ENCODE measurements around the gene SAMD14. TPM values are rescaled to one million over a fixed set of nuclear protein-coding genes. Genes with fewer than 3 reads are reported as not detected.

SAMD14 gene
- total RNA-seq, 1 experiment from 2014 or later: 5.9 TPM

DNA sequence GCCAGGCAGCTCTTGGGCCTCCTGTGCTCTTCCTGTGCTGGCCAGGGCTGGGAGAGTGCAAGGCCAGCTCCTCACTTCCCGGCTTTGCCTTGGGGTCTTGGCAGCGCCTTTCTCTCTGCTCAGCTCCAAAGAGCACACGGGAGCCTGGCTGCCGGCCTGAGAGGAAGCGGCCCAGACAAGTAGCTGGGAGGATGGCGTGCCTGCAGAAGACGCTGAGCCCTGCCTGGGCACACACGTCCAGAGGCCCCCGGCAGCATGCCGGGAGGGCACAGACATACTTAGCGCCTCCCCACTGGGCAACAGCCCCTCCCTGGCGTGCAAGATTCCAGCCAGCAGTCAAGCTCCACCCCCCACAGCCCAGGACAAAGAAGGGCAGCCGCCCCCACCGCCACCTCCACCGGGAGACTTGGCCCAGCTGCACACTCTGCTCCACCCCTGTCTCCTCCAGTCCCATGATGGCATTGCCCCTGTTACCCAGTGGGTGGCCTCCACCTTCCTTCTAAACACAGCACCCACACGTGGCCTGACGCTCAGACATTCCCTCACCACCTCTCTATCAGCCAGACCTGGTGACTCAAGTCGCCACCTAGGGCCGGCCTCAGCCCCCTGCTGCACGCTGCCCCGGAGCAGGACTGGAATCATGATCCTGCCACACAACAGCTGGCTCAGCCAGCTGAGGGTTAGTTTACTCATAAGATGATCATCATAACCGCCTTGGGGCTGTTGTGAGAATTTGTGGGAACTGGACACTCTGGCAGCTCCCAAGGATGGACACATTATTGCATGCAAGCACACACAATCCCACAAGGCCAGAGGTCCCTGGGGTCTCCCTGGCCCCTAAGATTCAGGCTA, 48.2 kb upstream of the SAMD14 start:
- peak overlapping the region; percentile 56 for H3K4me3 Mint-ChIP-seq
- H3K9me3 Mint-ChIP-seq: no peaks in the 10 kb centered on the region
- POLR2A ChIA-PET: interaction anchor here (0.6 to 1.8 kb wide), 7 partner anchors 9 to 95 kb away, joined by 3 to 7 read pairs (median 4); partner anchors contain the start of gene SGCA
- ATAC-seq: peak; percentile 76
- DNase-seq (ENCODE audit: low spot score): peak; percentile 68
- H3K4me1 Mint-ChIP-seq: peaks cover 31% of the 10 kb centered on the region
- peak overlapping the region; percentile 37; the same call in 1 of the 2 replicates for H3K27ac Mint-ChIP-seq
- CTCF ChIA-PET: interaction anchor here (0.7 to 3.6 kb wide), 39 partner anchors 9 to 243 kb away, joined by 3 to 58 read pairs (median 5); partner anchors contain the start of genes COL1A1, ITGA3, LRRC59 and SAMD14
- no peaks in the 10 kb centered on the region for H3K36me3 Mint-ChIP-seq
- H3K27me3 Mint-ChIP-seq (ENCODE audit: low read depth): peaks cover 6% of the 10 kb centered on the region; the same call in 1 of the 2 replicates
- TF ChIP-seq, protein P1, sequence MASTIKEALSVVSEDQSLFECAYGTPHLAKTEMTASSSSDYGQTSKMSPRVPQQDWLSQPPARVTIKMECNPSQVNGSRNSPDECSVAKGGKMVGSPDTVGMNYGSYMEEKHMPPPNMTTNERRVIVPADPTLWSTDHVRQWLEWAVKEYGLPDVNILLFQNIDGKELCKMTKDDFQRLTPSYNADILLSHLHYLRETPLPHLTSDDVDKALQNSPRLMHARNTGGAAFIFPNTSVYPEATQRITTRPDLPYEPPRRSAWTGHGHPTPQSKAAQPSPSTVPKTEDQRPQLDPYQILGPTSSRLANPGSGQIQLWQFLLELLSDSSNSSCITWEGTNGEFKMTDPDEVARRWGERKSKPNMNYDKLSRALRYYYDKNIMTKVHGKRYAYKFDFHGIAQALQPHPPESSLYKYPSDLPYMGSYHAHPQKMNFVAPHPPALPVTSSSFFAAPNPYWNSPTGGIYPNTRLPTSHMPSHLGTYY (CRISPR knock-in tag; IDR thresholded peaks at IDR 0.05): no peak
- TF ChIP-seq GRHL2 (CRISPR knock-in tag; IDR thresholded peaks at IDR 0.05; ENCODE audit: insufficient replicate concordance, severe bottlenecking): no peak
- TF ChIP-seq, protein P2, sequence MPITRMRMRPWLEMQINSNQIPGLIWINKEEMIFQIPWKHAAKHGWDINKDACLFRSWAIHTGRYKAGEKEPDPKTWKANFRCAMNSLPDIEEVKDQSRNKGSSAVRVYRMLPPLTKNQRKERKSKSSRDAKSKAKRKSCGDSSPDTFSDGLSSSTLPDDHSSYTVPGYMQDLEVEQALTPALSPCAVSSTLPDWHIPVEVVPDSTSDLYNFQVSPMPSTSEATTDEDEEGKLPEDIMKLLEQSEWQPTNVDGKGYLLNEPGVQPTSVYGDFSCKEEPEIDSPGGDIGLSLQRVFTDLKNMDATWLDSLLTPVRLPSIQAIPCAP (CRISPR knock-in tag; IDR thresholded peaks at IDR 0.05): no peak
- TF ChIP-seq FOXP1 (CRISPR knock-in tag; IDR thresholded peaks at IDR 0.05; ENCODE audit: borderline replicate concordance): peak; percentile 48; the same call in 1 of the 2 replicates
- TF ChIP-seq ZNF121 (CRISPR knock-in tag; IDR thresholded peaks at IDR 0.05): peak; percentile 99
- TF ChIP-seq, protein P3, sequence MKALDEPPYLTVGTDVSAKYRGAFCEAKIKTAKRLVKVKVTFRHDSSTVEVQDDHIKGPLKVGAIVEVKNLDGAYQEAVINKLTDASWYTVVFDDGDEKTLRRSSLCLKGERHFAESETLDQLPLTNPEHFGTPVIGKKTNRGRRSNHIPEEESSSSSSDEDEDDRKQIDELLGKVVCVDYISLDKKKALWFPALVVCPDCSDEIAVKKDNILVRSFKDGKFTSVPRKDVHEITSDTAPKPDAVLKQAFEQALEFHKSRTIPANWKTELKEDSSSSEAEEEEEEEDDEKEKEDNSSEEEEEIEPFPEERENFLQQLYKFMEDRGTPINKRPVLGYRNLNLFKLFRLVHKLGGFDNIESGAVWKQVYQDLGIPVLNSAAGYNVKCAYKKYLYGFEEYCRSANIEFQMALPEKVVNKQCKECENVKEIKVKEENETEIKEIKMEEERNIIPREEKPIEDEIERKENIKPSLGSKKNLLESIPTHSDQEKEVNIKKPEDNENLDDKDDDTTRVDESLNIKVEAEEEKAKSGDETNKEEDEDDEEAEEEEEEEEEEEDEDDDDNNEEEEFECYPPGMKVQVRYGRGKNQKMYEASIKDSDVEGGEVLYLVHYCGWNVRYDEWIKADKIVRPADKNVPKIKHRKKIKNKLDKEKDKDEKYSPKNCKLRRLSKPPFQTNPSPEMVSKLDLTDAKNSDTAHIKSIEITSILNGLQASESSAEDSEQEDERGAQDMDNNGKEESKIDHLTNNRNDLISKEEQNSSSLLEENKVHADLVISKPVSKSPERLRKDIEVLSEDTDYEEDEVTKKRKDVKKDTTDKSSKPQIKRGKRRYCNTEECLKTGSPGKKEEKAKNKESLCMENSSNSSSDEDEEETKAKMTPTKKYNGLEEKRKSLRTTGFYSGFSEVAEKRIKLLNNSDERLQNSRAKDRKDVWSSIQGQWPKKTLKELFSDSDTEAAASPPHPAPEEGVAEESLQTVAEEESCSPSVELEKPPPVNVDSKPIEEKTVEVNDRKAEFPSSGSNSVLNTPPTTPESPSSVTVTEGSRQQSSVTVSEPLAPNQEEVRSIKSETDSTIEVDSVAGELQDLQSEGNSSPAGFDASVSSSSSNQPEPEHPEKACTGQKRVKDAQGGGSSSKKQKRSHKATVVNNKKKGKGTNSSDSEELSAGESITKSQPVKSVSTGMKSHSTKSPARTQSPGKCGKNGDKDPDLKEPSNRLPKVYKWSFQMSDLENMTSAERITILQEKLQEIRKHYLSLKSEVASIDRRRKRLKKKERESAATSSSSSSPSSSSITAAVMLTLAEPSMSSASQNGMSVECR (CRISPR knock-in tag; IDR thresholded peaks at IDR 0.05; ENCODE audit: borderline replicate concordance): no peak
- TF ChIP-seq, protein P4, sequence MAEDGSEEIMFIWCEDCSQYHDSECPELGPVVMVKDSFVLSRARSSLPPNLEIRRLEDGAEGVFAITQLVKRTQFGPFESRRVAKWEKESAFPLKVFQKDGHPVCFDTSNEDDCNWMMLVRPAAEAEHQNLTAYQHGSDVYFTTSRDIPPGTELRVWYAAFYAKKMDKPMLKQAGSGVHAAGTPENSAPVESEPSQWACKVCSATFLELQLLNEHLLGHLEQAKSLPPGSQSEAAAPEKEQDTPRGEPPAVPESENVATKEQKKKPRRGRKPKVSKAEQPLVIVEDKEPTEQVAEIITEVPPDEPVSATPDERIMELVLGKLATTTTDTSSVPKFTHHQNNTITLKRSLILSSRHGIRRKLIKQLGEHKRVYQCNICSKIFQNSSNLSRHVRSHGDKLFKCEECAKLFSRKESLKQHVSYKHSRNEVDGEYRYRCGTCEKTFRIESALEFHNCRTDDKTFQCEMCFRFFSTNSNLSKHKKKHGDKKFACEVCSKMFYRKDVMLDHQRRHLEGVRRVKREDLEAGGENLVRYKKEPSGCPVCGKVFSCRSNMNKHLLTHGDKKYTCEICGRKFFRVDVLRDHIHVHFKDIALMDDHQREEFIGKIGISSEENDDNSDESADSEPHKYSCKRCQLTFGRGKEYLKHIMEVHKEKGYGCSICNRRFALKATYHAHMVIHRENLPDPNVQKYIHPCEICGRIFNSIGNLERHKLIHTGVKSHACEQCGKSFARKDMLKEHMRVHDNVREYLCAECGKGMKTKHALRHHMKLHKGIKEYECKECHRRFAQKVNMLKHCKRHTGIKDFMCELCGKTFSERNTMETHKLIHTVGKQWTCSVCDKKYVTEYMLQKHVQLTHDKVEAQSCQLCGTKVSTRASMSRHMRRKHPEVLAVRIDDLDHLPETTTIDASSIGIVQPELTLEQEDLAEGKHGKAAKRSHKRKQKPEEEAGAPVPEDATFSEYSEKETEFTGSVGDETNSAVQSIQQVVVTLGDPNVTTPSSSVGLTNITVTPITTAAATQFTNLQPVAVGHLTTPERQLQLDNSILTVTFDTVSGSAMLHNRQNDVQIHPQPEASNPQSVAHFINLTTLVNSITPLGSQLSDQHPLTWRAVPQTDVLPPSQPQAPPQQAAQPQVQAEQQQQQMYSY (CRISPR knock-in tag; IDR thresholded peaks at IDR 0.05): no peak
- TF ChIP-seq, protein P5, sequence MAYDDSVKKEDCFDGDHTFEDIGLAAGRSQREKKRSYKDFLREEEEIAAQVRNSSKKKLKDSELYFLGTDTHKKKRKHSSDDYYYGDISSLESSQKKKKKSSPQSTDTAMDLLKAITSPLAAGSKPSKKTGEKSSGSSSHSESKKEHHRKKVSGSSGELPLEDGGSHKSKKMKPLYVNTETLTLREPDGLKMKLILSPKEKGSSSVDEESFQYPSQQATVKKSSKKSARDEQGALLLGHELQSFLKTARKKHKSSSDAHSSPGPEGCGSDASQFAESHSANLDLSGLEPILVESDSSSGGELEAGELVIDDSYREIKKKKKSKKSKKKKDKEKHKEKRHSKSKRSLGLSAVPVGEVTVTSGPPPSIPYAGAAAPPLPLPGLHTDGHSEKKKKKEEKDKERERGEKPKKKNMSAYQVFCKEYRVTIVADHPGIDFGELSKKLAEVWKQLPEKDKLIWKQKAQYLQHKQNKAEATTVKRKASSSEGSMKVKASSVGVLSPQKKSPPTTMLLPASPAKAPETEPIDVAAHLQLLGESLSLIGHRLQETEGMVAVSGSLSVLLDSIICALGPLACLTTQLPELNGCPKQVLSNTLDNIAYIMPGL (CRISPR knock-in tag; IDR thresholded peaks at IDR 0.05): no peak
- no peak for TF ChIP-seq ZNF396 (CRISPR knock-in tag; IDR thresholded peaks at IDR 0.05; ENCODE audit: borderline replicate concordance)
- no peak for TF ChIP-seq ESRRA (CRISPR knock-in tag; IDR thresholded peaks at IDR 0.05; ENCODE audit: borderline replicate concordance)
- TF ChIP-seq ETV6 (CRISPR knock-in tag; IDR thresholded peaks at IDR 0.05): peak; percentile 73; the same call in 1 of the 2 replicates
- no peak for TF ChIP-seq KAT7 (CRISPR knock-in tag; IDR thresholded peaks at IDR 0.05; ENCODE audit: borderline replicate concordance)
- TF ChIP-seq, protein P6, sequence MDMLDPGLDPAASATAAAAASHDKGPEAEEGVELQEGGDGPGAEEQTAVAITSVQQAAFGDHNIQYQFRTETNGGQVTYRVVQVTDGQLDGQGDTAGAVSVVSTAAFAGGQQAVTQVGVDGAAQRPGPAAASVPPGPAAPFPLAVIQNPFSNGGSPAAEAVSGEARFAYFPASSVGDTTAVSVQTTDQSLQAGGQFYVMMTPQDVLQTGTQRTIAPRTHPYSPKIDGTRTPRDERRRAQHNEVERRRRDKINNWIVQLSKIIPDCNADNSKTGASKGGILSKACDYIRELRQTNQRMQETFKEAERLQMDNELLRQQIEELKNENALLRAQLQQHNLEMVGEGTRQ (CRISPR knock-in tag; IDR thresholded peaks at IDR 0.05): 0 out of 2 replicates have a peak, but pooled peaks have one; percentile 39
- no peak for TF ChIP-seq ZNF138 (CRISPR knock-in tag; conservative IDR thresholded peaks at IDR 0.05)
- TF ChIP-seq, protein P7, sequence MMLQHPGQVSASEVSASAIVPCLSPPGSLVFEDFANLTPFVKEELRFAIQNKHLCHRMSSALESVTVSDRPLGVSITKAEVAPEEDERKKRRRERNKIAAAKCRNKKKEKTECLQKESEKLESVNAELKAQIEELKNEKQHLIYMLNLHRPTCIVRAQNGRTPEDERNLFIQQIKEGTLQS (CRISPR knock-in tag; conservative IDR thresholded peaks at IDR 0.05): no peak
- no peak for TF ChIP-seq FOXJ3 (CRISPR knock-in tag; IDR thresholded peaks at IDR 0.05; ENCODE audit: borderline replicate concordance)
- TF ChIP-seq GABPB1 (CRISPR knock-in tag; IDR thresholded peaks at IDR 0.05): no peak
- no peak for TF ChIP-seq RELA (CRISPR knock-in tag; IDR thresholded peaks at IDR 0.05; ENCODE audit: borderline replicate concordance)

Data from WTC11 (cell line).